GM18499 (cell line): Measurements from ENCODE around the gene CDC42BPB.

Source experiments
- ATAC-seq: cut with Tn5 transposase; IDR thresholded peaks from one replicate; pipeline ENCODE4 v1.9.1; 2021; ENCODE audit warnings: moderate number of reproducible peaks; ENCODE audit not compliant: insufficient read depth, unreplicated experiment

The CDC42BPB gene

GRCh38 chr14:103021684-103022001 lies 35.7 kb downstream of the CDC42BPB start:
- no peak for ATAC-seq

DNA sequence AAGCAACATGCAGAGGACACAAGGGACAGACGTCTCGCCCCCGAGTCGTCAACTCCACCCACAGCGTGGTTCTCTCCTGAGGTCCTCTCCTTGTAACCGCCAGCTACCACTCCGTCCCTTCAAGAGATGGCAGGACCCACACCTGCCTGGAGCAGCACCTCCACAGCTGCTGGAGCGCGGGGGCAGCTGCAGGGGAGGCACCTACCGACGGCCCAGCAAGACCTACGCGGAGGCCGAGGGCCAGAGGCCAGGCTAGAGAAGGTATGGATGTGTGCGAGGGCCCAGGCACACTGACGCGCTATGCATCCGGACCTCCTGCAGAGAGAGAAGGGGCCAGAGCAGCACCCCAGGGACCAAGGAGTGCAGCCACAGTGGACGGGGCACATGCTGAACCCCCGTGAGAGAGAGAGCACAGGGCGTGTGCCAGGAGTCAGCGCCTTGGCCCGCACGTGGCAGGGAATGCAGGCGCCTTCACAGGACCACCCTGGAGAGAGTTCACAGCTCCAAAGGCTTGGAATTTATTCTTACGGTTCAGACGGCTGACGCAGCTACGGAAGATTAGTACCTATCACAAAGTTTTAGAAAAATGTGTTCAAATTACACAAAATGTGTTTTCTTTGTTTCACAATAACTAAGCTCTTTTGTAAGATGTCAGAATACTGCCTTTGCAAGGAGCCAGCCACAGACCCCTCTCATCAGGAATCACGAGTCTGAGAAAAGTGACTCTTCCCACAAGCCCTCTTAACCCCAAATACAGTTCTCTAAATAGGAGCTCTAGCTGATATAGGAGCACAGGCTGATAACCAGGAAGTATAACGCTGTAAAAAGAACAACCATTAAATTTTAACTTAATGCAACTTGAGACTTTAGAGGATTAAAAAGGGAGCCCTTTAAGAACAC lies 36.8 kb downstream of the CDC42BPB start:
- no peak for ATAC-seq

GRCh38 chr14:103019826-103020225 lies 37.5 kb downstream of the CDC42BPB start:
- no peak for ATAC-seq

DNA sequence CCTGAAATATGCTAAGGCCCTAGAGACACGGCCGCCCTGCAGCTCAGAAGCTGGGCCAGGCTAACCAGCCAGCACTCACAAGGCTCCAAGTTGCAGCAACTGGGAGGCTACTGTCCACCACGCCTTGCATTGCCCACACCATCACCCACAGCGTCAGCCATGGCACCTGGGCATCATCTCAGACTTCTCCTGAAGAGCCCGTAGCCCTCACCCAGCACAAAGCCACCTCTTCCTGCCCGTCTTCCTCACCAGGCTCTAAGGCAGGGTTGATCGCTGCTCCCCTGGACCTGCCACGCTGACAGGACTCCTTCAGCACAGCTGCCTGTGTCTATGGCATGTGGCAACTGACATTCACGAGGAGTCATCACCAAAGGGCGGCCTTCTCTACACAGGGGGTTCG lies 38.1 kb downstream of the CDC42BPB start:
- no peak for ATAC-seq

DNA sequence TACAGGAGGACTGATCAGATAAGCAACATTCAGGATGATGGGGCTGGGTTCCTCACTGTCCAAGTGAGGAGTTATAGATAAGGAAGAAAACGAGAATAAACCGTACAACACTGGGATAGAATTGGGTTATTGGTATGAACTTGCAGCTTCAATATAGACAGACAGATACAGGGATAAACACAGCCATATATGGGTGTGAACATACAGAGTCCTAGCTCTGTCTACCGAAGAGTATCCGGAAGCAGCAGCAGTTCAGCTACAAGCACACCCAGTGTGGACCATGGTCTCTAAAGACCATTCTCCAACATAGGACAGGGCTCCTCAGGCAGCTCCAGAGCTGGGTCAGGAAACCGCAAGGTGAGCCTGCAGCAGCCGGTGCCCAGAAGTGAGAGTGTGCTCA lies 40.8 kb downstream of the CDC42BPB start:
- no peak for ATAC-seq

GRCh38 chr14:103016071-103016470 lies 41.3 kb downstream of the CDC42BPB start:
- ATAC-seq: no peak

GRCh38 chr14:103015426-103015825 lies 41.9 kb downstream of the CDC42BPB start:
- no peak for ATAC-seq

GRCh38 chr14:103014466-103015228 lies 42.7 kb downstream of the CDC42BPB start:
- no peak for ATAC-seq

DNA sequence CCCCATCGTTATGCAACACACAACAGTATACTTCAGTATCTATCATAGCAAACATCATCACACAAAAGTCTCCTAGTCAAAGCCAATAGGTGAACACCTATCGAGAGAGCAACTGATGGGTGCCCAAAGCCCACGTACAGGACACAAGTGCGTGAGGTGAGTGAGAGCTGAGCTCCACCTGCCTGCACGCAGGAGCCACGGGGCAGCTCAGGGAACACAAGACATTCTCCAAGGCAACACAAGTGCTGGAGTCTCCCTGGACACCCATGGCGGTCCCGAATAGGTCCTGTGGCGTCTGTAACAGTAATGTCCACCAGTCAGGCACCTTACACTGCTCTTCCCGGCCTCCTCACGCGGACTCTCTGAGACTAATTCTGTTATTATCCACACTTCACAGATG lies 44.3 kb downstream of the CDC42BPB start:
- no peak for ATAC-seq

DNA sequence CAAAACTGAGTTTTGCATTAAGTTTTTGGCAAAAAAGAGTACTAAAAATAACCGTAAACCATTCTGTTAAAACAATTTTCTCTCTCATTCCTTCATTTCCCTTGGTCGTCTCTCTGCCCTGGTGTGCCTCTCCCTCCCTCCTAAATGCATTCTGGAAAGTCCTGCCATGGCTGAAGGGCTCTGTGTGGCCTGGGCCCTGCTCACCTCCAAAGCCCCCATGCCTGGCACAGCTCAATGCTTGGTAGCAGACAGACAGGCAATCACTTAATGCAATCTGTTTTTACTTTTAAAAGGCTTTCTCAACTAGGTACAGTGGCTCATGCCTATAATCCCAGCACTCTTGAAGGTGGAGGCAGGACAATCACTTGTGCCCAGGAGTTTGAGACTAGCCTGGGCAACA lies 47.8 kb downstream of the CDC42BPB start:
- no peak for ATAC-seq

GRCh38 chr14:103008768-103009357 lies 48.5 kb downstream of the CDC42BPB start:
- no peak for ATAC-seq

GRCh38 chr14:103008126-103008525 lies 49.2 kb downstream of the CDC42BPB start:
- no peak for ATAC-seq

DNA sequence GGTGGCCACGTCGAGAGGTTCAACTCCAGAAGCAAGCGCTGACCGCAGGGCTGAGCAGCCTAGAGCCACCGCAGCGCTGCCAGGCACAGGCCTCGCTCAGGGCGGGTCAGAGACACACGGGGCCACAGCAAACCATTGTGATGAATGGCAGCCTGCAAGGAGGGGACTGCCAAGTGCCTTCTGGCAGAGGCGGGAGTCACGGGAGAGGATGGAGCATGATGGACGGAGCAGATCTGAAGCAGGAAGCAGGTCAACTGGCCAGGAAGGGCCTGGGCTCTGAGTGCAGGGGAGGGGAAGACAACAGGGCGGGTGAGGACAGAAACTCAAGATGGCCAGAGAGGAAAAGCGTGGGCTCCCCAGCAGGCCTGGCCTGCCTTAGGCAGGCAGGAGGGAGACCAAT lies 49.8 kb downstream of the CDC42BPB start:
- no peak for ATAC-seq

DNA sequence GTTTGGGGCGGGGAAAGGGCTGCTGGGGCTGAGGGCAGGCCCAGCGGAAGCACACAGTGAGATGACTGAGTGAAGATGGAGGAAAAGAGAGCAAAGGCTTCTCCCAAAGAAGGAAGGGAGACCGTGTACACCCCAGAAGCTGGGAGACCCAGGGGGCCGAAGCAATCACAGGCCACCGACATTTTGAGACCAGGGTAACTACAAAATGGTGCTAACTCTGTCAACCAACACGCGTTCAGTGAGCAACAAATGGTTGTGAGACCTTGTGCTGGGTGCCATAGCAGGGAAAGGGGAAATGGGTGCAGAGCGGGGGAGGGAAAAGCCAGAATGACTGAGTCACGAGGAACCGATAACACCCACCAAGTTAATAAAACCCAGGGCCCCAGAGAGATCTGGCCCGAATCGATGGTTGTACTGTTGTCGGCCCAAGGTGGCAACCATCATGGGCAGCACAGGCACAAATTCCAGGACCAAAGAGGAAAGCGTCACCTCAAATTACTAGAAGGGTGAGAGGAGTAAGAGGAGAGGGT lies 50.3 kb downstream of the CDC42BPB start:
- ATAC-seq: no peak

GRCh38 chr14:103006106-103006505 lies 51.2 kb downstream of the CDC42BPB start:
- ATAC-seq: no peak

GRCh38 chr14:103003850-103004249 lies 53.5 kb downstream of the CDC42BPB start:
- ATAC-seq: no peak

GRCh38 chr14:103003351-103003615 lies 54.1 kb downstream of the CDC42BPB start:
- ATAC-seq: no peak

GRCh38 chr14:103002578-103003350 lies 54.6 kb downstream of the CDC42BPB start:
- ATAC-seq: no peak

- ATAC-seq: no peak
Measured at GRCh38 chr14:103001651-103002396, 55.5 kb downstream of the CDC42BPB start.

GRCh38 chr14:103001226-103001625 lies 56.1 kb downstream of the CDC42BPB start:
- ATAC-seq: no peak
